ENCODE measurements around the gene GALNT15.

Gene GALNT15

DNA sequence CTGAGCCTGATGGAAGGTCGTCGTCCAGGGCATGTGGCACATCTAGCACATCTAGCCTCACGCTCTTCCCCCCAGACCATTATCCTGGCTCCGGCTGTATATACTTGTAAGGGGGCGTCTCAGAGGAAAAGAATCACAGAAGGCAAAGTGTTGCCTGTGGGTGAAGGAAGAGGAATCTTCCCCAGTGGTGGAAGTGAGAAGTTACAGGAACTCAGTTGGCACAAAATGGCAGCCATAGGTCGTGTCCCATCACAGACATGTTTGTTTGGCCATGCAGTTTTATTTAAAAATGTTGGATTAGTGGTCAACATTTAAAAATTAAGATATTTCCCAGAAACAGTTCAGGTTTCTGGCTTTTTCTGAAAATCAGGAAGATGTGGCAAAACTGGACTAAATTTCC is 13.6 kb downstream of the GALNT15 start:
- no peak for DNase-seq

- DNase-seq: no peak
Measured at GRCh38 chr3:16189201-16189600, 14.7 kb downstream of the GALNT15 start.

DNA sequence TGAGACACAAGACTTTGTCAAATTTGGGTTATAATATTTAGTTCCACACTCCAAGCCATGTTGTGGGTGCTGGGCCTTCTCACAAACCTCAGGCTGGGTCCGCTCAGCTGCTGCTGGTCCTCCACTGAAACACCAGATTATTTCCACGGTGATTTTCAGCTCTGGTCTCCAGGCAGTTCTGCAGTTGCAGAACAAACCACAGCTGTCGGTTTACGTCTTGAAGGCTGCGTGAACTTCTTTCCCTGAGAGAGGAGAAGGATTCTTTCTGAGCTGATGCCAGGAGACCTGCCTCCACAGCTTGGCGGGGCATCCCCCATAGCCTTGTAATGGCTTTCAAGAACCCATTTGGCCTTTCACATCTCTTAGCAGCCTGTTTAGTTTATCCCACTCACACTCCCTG is 16.2 kb downstream of the GALNT15 start:
- DNase-seq: no peak

- no peak for DNase-seq
Measured at GRCh38 chr3:16191591-16191990, 17.1 kb downstream of the GALNT15 start.

- no peak for DNase-seq
Measured at GRCh38 chr3:16192176-16192811, 17.8 kb downstream of the GALNT15 start.

GRCh38 chr3:16198427-16198826 is 23.9 kb downstream of the GALNT15 start:
- DNase-seq: no peak

- no peak for DNase-seq
Measured at GRCh38 chr3:16199769-16200168, 25.3 kb downstream of the GALNT15 start.

- no peak for DNase-seq
Measured at GRCh38 chr3:16200411-16200810, 25.9 kb downstream of the GALNT15 start.

- DNase-seq: peak; percentile 14
Measured at GRCh38 chr3:16203031-16203430, 28.6 kb downstream of the GALNT15 start.

- no peak for DNase-seq
Measured at GRCh38 chr3:16203671-16204629, 29.5 kb downstream of the GALNT15 start.

DNA sequence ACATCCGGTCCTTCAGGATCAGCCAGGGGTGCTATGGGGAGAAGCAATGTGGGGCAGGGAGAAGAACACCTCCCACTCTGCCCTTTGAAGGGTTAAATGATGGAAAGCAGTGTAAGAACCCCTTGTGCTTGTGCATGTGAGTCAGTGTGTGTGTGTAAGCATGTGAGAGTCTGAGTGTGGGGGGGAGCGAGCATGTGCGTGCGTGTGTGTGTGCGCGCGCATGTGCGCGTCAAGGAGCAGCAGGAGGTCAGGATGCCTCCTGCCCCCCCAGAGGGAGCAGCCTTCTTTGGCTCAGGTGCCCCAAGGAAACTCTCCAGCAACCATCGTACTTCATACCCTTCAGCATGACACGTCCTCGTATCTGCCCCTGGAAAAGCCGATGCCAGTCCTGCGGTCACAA is 30.3 kb downstream of the GALNT15 start:
- DNase-seq: no peak

GRCh38 chr3:16205156-16205870 is 30.8 kb downstream of the GALNT15 start:
- no peak for DNase-seq

DNA sequence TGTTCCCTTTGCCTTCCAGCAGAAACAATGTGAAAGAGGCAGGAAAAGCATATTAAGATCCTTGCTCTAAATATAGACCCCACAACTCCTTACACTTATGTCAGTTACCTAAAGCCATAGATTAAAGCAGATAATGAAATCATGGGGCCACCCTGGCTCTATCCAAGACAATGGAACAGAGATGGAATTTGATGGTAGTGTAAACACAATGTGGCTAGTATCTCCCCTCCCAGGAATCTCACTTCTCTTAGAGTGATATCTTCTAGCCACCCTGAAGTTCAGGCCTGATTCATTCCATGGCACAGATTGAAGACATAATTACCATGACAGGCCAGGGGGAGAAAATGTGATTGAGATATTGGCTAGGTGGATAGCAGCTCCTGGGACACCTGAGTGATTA is 32.6 kb downstream of the GALNT15 start:
- no peak for DNase-seq

- no peak for DNase-seq
Measured at GRCh38 chr3:16211176-16211904, 36.9 kb downstream of the GALNT15 start.

DNA sequence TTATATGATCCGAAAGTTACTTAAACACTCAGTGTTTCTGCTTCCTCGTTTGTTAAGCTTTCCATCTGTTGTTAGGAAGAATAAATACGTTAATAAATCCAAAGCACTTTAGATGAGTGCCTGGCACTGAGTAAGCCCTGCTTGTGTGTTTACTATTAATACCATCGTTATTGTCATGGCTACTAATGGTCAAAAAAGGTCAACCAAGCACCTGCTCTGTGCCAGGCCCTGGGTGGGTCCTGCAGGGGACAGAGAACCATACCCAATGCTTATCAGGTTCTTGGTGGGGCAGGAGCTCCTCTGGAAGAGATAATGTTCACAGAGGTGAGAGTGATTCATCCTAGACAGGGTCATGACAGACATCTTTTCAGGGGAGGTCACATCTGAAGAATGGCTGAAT is 39.9 kb downstream of the GALNT15 start:
- DNase-seq: no peak

DNA sequence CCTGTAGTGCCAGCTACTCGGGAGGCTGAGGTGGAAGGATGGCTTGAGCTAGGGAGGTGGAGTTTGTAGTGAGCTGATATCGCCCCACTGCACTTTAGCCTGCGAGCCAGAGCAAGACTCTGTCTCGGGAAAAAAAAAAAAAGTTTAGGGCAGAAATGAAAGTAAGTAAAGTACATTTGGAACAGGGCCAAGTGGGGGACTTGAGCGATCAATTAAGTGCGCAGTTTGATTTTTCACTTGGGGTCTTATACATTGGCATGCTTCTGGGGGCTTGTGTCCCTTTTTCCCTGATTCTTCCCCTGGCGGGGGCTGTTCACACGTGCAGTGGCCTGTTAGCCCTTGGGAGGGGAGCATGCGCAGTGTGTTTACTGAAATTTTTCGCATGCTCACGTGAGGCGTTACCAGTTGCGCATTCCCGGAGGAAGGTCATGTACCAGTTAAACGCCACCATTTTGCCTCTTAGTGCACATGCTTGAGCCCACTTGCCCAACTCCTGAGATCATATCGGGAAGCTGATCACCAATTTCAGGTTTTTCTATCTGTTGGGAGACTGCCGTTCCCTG is 42.0 kb downstream of the GALNT15 start:
- no peak for DNase-seq

DNA sequence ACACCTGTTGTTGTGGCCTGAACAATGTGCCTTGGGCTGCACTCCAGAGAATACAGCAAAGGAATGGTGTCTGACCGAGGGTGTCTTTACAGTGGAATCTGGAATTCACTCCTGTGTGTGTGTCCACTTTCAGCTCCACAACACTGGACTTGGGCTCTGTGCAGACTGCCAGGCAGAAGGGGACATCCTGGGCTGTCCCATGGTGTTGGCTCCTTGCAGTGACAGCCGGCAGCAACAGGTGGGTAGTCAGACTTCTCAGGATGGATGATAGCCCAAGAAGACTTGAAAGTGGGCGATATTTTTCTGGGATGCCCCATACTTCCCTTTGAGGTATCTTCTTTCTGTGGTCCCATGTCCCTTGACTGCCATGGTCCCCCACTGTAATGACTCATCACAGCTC is 45.3 kb downstream of the GALNT15 start:
- no peak for DNase-seq

GRCh38 chr3:16221990-16222389 is 47.5 kb downstream of the GALNT15 start:
- no peak for DNase-seq

GRCh38 chr3:16222547-16222946 is 48.1 kb downstream of the GALNT15 start:
- no peak for DNase-seq

DNA sequence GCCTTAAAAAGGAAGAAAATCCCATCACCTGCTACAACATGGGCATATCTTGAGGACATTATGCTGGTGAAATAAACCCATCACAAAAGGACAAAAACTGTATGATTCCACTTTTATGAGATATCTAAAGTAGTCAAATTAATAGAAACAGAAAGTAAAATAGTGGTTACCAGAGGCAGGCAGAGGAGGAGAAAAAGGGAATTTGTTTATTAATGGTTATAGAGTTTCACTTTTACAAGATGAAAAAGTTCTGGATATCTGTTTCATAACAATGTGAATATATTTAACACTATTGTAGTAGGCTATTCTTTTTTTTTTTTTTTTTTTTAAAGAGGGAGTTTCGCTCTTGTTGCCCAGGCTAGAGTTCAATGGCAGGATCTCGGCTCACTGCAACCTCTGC is 49.8 kb downstream of the GALNT15 start:
- no peak for DNase-seq

- no peak for DNase-seq
Measured at GRCh38 chr3:16227566-16227965, 53.1 kb downstream of the GALNT15 start.

DNA sequence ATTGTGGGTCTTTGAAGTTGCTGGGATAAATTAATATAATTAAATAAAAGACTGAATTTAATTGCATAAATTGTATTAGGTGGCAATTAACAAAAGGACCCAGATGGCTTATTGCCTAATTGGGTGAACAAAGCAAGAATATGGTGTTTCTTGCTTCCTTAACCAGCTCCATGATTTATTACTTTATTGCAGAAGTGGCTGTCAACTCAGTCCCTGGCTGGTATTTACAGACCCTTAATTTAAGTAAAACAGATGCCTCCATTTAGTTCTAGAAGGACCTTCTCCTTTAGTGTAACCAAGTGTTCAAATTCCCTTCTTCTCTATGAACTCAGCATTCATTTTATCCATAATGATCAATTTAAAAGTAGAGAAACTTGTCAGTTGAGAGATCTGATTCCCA is 55.2 kb downstream of the GALNT15 start:
- DNase-seq: no peak

GRCh38 chr3:16231983-16232382 is 57.5 kb downstream of the GALNT15 start:
- DNase-seq: no peak

Measured in NK-92 treated with Interleukin-12 subunit alpha and Interleukin-12 subunit beta, amount 100 ng/mL, for 24 hours (cell line).